Measurements from ENCODE around the gene TSNAXIP1. TPM values are rescaled to one million over a fixed set of nuclear protein-coding genes. Genes with fewer than 3 reads are reported as not detected.

TSNAXIP1 gene, protein sequence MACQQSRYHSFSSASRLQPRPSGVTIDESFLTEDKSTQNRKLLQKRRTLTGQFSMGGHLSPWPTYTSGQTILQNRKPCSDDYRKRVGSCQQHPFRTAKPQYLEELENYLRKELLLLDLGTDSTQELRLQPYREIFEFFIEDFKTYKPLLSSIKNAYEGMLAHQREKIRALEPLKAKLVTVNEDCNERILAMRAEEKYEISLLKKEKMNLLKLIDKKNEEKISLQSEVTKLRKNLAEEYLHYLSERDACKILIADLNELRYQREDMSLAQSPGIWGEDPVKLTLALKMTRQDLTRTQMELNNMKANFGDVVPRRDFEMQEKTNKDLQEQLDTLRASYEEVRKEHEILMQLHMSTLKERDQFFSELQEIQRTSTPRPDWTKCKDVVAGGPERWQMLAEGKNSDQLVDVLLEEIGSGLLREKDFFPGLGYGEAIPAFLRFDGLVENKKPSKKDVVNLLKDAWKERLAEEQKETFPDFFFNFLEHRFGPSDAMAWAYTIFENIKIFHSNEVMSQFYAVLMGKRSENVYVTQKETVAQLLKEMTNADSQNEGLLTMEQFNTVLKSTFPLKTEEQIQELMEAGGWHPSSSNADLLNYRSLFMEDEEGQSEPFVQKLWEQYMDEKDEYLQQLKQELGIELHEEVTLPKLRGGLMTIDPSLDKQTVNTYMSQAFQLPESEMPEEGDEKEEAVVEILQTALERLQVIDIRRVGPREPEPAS
- total RNA-seq (2022; extraction: Qiagen RNA extraction; ENCODE audit: low read depth) = 0.32 to 0.86 TPM (median 0.43 TPM) in 5 replicates

DNA sequence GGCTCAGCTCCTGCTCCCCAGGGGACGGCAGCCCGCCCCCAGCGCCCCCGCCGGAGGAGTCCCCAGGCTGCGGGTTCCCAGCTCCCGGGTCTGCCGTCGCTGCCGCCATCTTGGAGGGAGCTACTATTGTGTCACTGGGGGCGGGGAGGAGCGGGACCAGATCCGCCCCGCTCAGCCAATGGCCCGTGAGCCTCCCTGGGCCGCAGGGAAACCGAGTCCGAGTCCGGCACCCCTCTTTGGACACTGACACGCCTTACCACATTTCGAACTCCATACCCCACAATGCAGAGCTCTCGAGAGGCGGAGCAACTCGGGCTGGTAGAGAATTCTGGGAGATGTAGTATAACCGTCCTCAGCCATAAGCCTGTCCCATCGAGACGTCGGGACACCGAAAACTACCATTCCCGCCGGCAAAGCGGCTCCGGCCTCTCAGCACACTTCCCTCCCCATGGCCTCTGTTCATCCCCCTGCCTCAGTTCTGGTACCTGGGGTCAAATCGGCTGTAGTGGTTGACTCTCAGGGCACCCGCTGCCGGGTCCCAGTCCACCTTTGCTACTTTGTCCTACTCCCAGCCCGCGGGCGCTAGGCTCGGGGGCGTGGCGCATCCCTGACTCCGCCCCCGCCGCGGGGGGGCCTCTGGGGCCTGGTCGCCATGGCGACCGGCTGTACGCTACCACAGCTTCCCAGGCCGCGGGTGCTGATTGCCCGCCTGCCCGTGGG is at the start of gene TSNAXIP1, which contains the start of gene RANBP10:
Gene TSNAXIP1 (plus strand): TSS at position 462 of the 720 bp plus-strand sequence. CDS start 261 bp downstream, outside the sequence.
Gene RANBP10 (minus strand): TSS at position 133 of the 720 bp plus-strand sequence. CDS start 24 bp downstream, at position 109.

DNA sequence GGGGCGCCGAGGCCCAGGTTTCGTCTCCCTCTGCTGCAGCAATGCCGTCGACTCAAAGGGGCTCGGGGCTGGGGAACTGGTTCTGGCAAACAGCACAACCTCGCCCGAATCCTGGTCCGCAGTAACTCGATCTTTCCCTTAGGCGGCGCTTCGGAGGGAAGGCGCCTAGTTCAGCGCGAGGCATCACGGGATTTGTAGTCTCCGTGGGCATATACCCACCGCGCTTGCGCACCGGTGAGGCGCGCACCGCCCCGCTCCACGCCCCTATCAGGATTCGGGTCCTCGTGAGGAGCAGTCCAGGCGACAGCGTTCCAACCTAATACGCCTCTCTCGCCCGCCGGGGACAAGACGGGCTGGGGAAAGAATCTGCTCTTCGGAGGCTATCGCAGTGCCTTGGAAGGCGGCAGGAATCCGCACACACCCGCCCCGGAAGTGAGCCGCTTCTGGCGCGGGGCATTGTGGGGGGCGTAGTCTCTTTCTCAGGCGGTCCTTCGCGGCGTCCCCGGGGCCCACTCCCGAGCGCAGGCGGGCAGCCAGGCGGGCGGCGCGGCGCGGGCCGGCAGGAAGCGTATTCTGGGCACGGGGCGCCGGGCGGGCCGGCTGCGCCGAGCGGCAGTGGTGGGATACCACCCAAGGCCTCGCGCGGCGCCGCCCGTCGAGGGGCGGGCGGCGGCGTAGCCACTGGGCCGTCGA is 35.3 kb downstream of the TSNAXIP1 start, which contains the start of gene THAP11:
Gene THAP11 (plus strand): TSS at position 505 of the 693 bp plus-strand sequence. CDS start 235 bp downstream, outside the sequence.

DNA sequence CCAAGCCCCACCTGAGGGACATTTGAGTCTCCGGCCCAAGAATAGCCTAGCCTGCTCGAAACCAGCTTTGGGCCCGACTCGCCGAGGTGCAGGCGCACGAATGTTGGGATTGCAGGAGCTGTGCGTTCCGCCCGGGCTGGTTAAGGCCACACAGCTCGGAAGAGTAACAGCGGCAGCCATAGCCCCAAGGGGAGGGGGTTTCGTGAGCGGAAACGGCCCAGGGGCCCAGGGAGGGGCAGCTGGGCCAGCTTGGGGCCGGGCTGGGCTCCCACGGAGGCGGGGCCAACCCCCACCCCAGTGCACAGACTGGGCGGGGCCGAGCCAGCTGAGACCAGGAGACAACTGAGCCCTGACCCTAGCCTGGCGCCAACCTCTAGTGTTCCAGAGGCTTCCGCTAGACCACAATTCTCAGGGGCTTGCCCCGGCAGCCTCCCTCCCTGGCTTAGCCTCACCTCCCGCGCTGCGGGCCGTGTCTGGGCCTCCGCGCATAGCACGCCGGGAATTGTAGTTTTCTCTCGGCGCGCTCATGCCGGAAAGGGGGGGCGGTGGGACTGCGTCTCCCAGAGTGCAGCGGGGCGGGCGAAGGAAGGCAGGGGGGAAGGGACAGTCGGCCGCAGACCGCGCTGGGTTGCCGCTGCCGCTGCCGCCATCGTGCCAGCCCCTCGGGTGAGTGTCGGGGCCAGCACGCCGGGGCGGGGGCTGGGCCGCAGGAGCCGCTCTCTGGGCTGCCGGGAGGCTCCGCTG is 39.8 kb downstream of the TSNAXIP1 start, which contains the start of gene NUTF2:
Gene NUTF2 (plus strand): TSS at position 614 of the 744 bp plus-strand sequence. CDS start 18,198 bp downstream, outside the sequence.

DNA sequence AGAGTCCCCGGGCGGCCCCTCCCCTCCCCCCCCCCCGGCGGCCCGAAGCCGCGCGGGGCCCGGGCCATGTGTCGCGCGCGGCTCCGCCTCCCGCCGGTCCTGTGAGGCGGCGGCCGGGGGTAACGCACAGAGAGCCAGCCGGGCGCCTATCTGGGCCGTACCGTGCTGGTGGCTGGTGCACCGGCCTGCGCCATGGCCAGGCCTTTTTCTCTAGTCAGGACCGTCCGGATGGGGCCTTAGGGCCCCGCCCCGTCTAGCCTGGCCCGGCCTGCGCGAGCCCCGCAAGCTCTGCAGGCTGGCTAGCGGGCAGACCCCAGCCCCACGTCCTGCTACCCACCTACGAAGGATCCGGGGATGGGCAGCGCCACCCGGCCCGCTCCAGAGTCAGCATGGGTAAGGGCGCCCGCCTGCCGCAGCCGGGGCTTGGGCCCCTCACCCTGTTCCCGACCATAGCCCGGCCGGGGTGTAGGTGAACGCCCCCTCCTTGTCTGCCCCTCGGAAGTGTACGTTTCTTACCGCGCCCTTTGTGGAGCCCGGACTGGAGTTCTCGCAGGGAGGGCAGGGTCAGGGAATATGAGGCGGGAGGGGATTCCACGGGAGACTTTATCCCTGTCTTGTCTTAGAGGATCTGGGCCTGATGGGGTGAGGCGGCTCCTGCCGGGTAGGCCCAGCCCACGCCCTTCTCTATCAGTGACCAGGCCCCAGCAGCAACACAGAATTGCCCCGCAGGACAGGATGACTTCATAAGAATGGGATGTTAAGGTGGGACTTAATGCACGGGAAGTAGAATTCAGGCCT is 40.6 kb downstream of the TSNAXIP1 start, which contains the start of gene CENPT:
Gene CENPT (minus strand): TSS at position 630 of the 798 bp plus-strand sequence. CDS start 13,834 bp downstream, outside the sequence.

DNA sequence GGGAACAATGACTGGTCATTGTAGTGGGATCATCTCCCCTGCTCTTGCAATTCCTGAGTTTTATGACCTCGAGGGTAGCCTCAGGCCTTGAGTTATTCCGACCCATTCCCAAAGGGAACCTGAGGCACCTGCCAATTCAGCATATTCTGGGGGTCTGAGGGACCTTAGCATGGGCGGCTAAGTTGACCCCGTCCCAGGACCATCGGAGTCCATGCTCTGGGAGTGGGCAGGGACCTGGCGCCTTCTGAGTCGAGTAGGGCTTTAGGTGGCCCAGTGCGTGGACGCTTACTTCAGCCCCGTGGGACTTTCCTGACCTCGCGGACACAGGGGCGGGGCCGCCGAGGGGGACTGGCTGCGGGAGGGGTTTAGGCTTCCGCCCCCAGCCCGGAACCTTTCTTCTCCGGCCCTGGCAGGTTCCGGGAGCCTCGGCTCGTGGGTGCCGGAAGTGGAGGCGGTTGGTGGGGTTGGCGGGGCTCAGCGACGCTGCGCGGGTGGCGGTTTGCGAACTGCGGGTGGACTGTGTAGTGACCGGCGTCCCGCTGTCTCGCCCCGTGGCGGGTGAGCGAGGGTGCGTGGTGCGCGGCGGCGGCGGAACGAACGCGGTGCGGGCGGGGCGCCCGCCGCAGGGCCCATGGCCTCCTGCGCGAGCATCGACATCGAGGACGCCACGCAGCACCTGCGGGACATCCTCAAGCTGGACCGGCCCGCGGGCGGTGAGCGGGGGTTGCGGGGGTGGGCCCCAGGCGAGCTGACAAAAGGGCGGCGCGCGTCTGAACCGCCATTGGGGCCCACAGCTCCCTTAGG is 66.1 kb downstream of the TSNAXIP1 start, which contains the start of gene EDC4:
Gene EDC4 (plus strand): TSS at position 422 of the 804 bp plus-strand sequence. CDS start 210 bp downstream, at position 632.

Other genes with a start within 250 kb of the TSNAXIP1 start
- 34.2 to 38.7 TPM (median 36.1 TPM) in 5 replicates for gene CTCF, start 244.4 kb upstream of the TSNAXIP1 start, total RNA-seq (2022; extraction: Qiagen RNA extraction; ENCODE audit: low read depth)
- 1.1 to 2.4 TPM (median 2.3 TPM) in 5 replicates for gene CARMIL2, start 161.7 kb upstream of the TSNAXIP1 start, total RNA-seq (2022; extraction: Qiagen RNA extraction; ENCODE audit: low read depth)
- gene ACD, start 146.6 kb upstream of the TSNAXIP1 start, total RNA-seq (2022; extraction: Qiagen RNA extraction; ENCODE audit: low read depth) = 25.0 to 37.0 TPM (median 35.2 TPM) in 5 replicates
- gene PARD6A, start 145.9 kb upstream of the TSNAXIP1 start, total RNA-seq (2022; extraction: Qiagen RNA extraction; ENCODE audit: low read depth) = 1.2 to 2.6 TPM (median 1.8 TPM) in 5 replicates
- 5.7 to 12.5 TPM (median 9.6 TPM) in 5 replicates for gene ENKD1, start 140.1 kb upstream of the TSNAXIP1 start, total RNA-seq (2022; extraction: Qiagen RNA extraction; ENCODE audit: low read depth)
- 0.45 TPM in 1 of 5 replicates, not detected in the others for gene C16orf86, start 140.1 kb upstream of the TSNAXIP1 start, total RNA-seq (2022; extraction: Qiagen RNA extraction; ENCODE audit: low read depth)
- 14.0 to 18.3 TPM (median 17.5 TPM) in 5 replicates for gene GFOD2, start 87.6 kb upstream of the TSNAXIP1 start, total RNA-seq (2022; extraction: Qiagen RNA extraction; ENCODE audit: low read depth)
- gene RANBP10, start 329 bp upstream of the TSNAXIP1 start, total RNA-seq (2022; extraction: Qiagen RNA extraction; ENCODE audit: low read depth) = 6.7 to 10.7 TPM (median 9.7 TPM) in 5 replicates
- gene THAP11, start 35.4 kb downstream of the TSNAXIP1 start, total RNA-seq (2022; extraction: Qiagen RNA extraction; ENCODE audit: low read depth) = 25.2 to 46.3 TPM (median 44.5 TPM) in 5 replicates
- gene NUTF2, start 40.0 kb downstream of the TSNAXIP1 start, total RNA-seq (2022; extraction: Qiagen RNA extraction; ENCODE audit: low read depth) = 230 to 282 TPM (median 237 TPM) in 5 replicates
- 21.4 to 32.5 TPM (median 28.4 TPM) in 5 replicates for gene CENPT, start 40.8 kb downstream of the TSNAXIP1 start, total RNA-seq (2022; extraction: Qiagen RNA extraction; ENCODE audit: low read depth)
- 43.1 to 69.7 TPM (median 65.1 TPM) in 5 replicates for gene EDC4, start 66.2 kb downstream of the TSNAXIP1 start, total RNA-seq (2022; extraction: Qiagen RNA extraction; ENCODE audit: low read depth)
- gene NRN1L, start 78.0 kb downstream of the TSNAXIP1 start, total RNA-seq (2022; extraction: Qiagen RNA extraction; ENCODE audit: low read depth) = 0.33 TPM in 1 of 5 replicates, not detected in the others
- gene PSKH1, start 86.4 kb downstream of the TSNAXIP1 start, total RNA-seq (2022; extraction: Qiagen RNA extraction; ENCODE audit: low read depth) = 10.1 to 16.5 TPM (median 14.3 TPM) in 5 replicates
- 1.0 to 2.5 TPM (median 1.4 TPM) in 5 replicates for gene CTRL, start 125.0 kb downstream of the TSNAXIP1 start, total RNA-seq (2022; extraction: Qiagen RNA extraction; ENCODE audit: low read depth)
- gene PSMB10, start 130.0 kb downstream of the TSNAXIP1 start, total RNA-seq (2022; extraction: Qiagen RNA extraction; ENCODE audit: low read depth) = 34.4 to 55.4 TPM (median 47.8 TPM) in 5 replicates
- gene LCAT, start 137.2 kb downstream of the TSNAXIP1 start, total RNA-seq (2022; extraction: Qiagen RNA extraction; ENCODE audit: low read depth) = 9.0 to 15.1 TPM (median 12.4 TPM) in 5 replicates
- 18.1 to 35.6 TPM (median 31.6 TPM) in 5 replicates for gene SLC12A4, start 161.7 kb downstream of the TSNAXIP1 start, total RNA-seq (2022; extraction: Qiagen RNA extraction; ENCODE audit: low read depth)
- gene DPEP3, start 173.6 kb downstream of the TSNAXIP1 start, total RNA-seq (2022; extraction: Qiagen RNA extraction; ENCODE audit: low read depth) = not detected in 5 replicates
- not detected in 5 replicates for gene DPEP2, start 192.6 kb downstream of the TSNAXIP1 start, total RNA-seq (2022; extraction: Qiagen RNA extraction; ENCODE audit: low read depth)
- not detected in 5 replicates for gene DPEP2NB, start 209.0 kb downstream of the TSNAXIP1 start, total RNA-seq (2022; extraction: Qiagen RNA extraction; ENCODE audit: low read depth)
- gene DDX28, start 216.3 kb downstream of the TSNAXIP1 start, total RNA-seq (2022; extraction: Qiagen RNA extraction; ENCODE audit: low read depth) = 14.9 to 20.1 TPM (median 18.7 TPM) in 5 replicates
- 14.9 to 20.0 TPM (median 16.7 TPM) in 5 replicates for gene DUS2, start 216.4 kb downstream of the TSNAXIP1 start, total RNA-seq (2022; extraction: Qiagen RNA extraction; ENCODE audit: low read depth)

All from A549 treated with ZK216348 at 1 μM for 4 hours (cell line).